LNCaP clone FGC (cell line): ENCODE data around the gene RNF39.

Source experiments
- DNase-seq: peaks from one replicate; pipeline ENCODE4 v3.0.0-alpha.2; 2011; ENCODE audit warnings: low read depth
- H3K4me3 ChIP-seq: 2 replicates; pipeline ENCODE4 v1.5.1; 2011; ENCODE audit warnings: mild to moderate bottlenecking, low read depth, low read length, control low read depth
- TF ChIP-seq, protein P1 (sequence below): IDR thresholded peaks from 2 replicates; pipeline ENCODE4 v1.5.1; 2012; ENCODE audit warnings: mild to moderate bottlenecking; ENCODE audit not compliant: control insufficient read depth, insufficient read depth; ENCODE audit errors: extremely low read depth

Gene RNF39

GRCh38 chr6:30074331-30075093 is 1.1 kb downstream of the RNF39 start:
- no peak for DNase-seq
- TF ChIP-seq, protein P1, sequence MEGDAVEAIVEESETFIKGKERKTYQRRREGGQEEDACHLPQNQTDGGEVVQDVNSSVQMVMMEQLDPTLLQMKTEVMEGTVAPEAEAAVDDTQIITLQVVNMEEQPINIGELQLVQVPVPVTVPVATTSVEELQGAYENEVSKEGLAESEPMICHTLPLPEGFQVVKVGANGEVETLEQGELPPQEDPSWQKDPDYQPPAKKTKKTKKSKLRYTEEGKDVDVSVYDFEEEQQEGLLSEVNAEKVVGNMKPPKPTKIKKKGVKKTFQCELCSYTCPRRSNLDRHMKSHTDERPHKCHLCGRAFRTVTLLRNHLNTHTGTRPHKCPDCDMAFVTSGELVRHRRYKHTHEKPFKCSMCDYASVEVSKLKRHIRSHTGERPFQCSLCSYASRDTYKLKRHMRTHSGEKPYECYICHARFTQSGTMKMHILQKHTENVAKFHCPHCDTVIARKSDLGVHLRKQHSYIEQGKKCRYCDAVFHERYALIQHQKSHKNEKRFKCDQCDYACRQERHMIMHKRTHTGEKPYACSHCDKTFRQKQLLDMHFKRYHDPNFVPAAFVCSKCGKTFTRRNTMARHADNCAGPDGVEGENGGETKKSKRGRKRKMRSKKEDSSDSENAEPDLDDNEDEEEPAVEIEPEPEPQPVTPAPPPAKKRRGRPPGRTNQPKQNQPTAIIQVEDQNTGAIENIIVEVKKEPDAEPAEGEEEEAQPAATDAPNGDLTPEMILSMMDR, result no peak
- H3K4me3 ChIP-seq, result no peak overlapping the region

DNA sequence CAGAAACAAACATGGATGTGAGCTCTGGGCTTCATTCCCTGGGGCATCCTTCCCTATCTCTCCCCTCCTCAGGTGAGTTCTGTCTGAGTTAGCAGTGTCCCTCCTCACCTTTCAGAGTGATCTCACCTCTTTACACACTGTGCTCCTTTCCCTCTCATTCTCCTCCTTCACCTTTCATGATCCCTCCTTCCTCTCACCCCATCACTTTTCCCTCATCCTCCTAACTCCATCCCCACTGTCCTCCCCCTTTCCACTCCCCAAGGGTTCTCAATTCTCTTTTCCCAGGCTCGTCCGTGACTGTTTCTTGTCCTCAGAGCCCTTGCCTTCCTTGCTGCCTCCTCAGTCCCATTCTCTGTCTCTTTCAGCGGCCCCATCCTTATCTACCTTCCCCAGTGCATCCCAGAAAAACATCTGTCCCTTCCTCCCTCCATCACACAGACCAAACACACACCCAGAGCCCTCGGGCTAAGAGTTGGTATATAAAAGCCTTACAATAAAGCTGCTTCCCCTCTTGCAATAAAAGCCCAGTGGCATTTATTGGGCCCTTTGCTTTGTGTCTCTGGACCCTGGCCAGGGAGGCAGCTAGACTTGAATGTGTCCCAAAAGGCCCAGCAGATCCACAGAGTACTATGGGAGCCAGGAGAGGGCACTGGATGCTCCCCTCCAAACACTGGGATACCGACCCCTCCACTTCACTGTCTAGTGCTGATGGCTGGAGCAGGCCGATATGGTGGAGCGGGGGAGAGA is 1.9 kb downstream of the RNF39 start:
- TF ChIP-seq, protein P1, result no peak
- no peak overlapping the region for H3K4me3 ChIP-seq
- DNase-seq, result no peak

DNA sequence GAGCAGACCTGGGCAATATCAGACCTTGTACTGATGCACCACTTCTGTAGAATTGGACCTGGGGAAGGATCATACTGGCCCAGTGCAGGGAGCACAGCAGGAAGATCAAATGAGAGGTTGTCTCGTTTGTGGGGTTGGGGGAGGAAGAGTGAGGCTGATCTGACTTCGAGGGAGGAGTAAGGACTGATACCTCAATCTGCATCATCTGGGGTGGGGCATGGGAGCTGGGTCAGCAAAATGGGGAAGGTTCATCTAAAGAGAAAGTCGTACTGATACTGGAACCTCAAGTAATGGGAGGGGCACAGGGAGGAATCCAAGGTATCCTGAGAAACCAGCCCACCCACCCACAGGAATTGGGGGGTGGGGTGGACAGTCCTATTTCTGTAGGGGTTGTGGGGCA is 3.7 kb downstream of the RNF39 start:
- TF ChIP-seq, protein P1, result no peak
- no peak overlapping the region for H3K4me3 ChIP-seq

DNA sequence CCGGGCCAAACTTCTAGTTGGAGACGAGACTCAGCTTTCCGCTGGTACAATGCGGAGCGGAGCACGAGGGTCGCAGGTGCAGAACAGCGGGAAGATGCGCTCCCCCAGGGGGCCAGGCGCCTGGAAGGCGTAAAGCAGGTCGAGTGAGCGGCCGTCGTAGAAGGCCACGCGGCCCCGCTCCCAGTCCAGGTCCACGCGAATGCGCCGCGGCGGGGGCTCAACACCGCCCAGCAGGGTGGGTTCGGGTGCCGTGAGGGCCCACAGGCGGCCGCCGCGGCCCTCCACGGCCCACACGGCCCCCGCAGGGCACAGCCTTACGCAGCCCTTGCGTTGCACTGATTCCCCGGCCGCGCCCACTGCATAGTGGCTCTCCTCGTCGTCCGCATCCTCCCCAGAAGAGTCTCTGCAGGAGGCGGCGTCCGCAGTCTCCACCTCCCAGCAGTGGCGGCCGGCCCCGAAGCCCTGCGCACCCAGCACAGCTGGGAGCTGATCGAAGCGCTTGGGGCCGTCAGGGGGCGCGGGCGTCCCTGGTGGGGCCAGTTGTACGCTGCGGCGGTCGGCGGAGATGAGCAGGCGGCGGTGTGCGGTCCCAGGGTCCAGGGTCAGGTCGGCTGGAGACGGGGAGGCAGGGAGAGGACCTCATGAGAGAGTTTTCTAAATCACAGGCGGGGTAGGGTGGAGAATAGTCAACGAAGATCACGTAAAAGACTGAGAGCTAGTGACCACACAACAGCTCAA is 4.3 kb downstream of the RNF39 start:
- DNase-seq, result no peak
- H3K4me3 ChIP-seq, result no peak overlapping the region
- TF ChIP-seq, protein P1, result no peak

More for the DNA sequence above, 3.7 kb downstream of the RNF39 start:
- DNase-seq, result no peak

DNA sequence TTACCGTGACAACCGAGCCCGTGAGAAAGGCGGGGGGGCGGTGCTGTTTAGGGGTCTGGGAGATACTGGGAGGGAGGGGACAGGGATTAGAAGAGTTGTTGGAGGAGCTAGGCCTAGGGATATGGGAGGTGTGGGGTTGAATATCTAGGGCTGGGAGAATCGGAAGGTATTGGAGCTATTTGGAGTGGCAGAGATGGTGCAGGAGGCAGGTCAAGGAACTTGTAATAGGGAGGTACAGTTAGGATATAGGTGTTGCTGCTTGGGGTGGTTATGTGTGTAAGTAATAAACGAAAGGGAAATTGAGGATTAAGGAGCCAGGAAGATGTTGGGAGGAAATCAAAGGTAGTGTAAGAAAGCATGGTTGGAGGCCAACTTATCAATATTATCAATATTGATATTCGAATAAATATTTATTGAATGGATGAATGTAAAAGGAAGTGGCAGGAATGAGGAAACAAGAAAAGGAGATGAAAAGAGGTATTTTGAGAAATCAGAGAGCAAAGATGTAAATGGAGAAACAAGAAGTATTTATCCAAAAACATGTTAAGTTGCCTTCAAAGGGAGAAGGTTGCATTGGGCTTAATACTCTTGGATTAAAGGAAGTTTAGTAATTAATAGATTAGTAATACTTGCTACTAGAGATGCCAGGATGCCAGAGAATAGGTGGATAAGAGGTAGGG is 8.0 kb downstream of the RNF39 start:
- no peak for DNase-seq
- TF ChIP-seq, protein P1, result no peak

GRCh38 chr6:30066577-30067459 is 8.8 kb downstream of the RNF39 start, which contains the start of gene PPP1R11:
TSS of gene PPP1R11 (plus strand) at chr6:30067198. CDS start at chr6:30067411, 213 bp downstream.
- DNase-seq, result peak; percentile 98
- H3K4me3 ChIP-seq, result peak within 1 kb of the TSS; percentile 86
- TF ChIP-seq, protein P1, result no peak

More for the DNA sequence above, 8.0 kb downstream of the RNF39 start:
- peak overlapping the region; percentile 86 for H3K4me3 ChIP-seq
